NT2/D1 (cell line): Measurements from ENCODE around the gene CRYBA2.

ENCODE experiments used
- DNase-seq: peaks from one replicate; pipeline ENCODE4 v3.0.0-alpha.2; 2011; ENCODE audit warnings: low read depth, low spot score
- H3K27me3 ChIP-seq: 2 replicates; pipeline ENCODE4 v1.6.0; 2011; ENCODE audit warnings: mild to moderate bottlenecking; ENCODE audit not compliant: insufficient read length, insufficient read depth
- H3K36me3 ChIP-seq: 2 replicates; pipeline ENCODE4 v1.6.1; 2011; ENCODE audit warnings: mild to moderate bottlenecking, low read length, mixed read lengths; ENCODE audit not compliant: insufficient read depth, insufficient read length
- H3K4me1 ChIP-seq: 2 replicates; pipeline ENCODE4 v1.5.1; 2011; ENCODE audit not compliant: insufficient read depth, insufficient read length
- H3K4me3 ChIP-seq: 2 replicates; pipeline ENCODE4 v1.5.1; 2011; ENCODE audit warnings: low read depth; ENCODE audit not compliant: insufficient read length
- H3K9ac ChIP-seq: 2 replicates; pipeline ENCODE4 v1.6.0; 2011; ENCODE audit warnings: low read depth; ENCODE audit not compliant: insufficient read length
- H3K9me3 ChIP-seq: 2 replicates; pipeline ENCODE4 v1.5.1; 2011; ENCODE audit warnings: mild to moderate bottlenecking, low read length; ENCODE audit not compliant: insufficient read depth
- SUZ12 ChIP-seq: IDR thresholded peaks from 2 replicates; pipeline ENCODE4 v1.6.1; 2011; ENCODE audit not compliant: insufficient read length, insufficient read depth; ENCODE audit errors: extremely low read depth
- YY1 ChIP-seq: IDR thresholded peaks from 2 replicates; pipeline ENCODE4 v1.6.1; 2011; ENCODE audit not compliant: insufficient read length, insufficient read depth
- ZNF274 ChIP-seq: IDR thresholded peaks from 2 replicates; pipeline ENCODE4 v1.6.1; 2011; ENCODE audit warnings: mild to moderate bottlenecking, low read depth, low read length

The CRYBA2 gene

GRCh38 chr2:218996937-218997336 lies 3.7 kb upstream of the CRYBA2 start:
- Histone ChIP-seq H3K9ac (no peak overlapping the region), H3K36me3 (no peaks in the 10 kb centered on the region), H3K9me3 (no peaks in the 10 kb centered on the region), H3K4me3 (no peak overlapping the region), H3K27me3 (peaks cover 99% of the 10 kb centered on the region), H3K4me1 (peaks cover 34% of the 10 kb centered on the region)
- DNase-seq, result no peak
- TF ChIP-seq ZNF274 (no peak), YY1 (no peak), SUZ12 (no peak)

DNA sequence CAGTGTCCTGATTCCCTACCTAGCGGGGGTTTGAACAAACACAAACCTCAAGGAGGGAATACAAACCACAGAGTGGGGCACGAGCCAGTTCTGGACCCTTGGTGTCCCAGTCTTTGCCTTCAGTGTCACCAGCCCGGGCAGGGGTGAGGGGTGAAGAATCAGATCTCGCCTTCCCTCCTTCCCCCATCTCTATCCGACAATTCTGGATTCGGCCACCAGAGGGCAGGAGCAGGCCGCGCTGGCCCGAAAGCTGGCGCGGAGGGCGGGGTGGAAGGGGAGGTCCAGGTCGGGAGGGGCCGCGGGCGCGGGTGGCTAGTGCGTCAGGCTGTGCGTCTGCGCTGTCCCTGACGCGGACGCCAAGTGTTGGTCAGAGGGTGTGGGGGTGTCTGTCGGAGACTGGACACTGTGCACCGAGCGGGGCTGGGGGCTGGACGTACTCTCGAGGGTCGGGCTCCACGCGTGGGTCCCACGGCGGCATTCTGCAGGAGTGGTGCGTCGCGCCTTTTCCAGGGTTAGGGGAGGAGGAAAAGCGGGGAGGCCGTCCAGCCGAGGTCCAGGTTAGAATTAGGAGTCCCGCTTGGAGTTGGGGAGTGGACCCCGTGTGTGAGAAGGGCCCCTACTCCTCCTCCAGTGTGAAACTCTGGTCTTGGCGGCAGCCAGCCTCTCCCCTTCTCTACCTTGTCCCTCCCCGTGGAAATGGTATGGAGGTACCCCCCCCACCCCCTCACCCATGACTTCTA lies 2.9 kb upstream of the CRYBA2 start:
- H3K36me3 ChIP-seq, result no peaks in the 10 kb centered on the region
- H3K9me3 ChIP-seq, result no peaks in the 10 kb centered on the region
- no peak overlapping the region for H3K9ac ChIP-seq
- H3K27me3 ChIP-seq, result peaks cover 99% of the 10 kb centered on the region
- no peak for TF ChIP-seq ZNF274
- DNase-seq, result peak; percentile 58
- H3K4me3 ChIP-seq, result peak overlapping the region; percentile 24
- H3K4me1 ChIP-seq, result peaks cover 31% of the 10 kb centered on the region

DNA sequence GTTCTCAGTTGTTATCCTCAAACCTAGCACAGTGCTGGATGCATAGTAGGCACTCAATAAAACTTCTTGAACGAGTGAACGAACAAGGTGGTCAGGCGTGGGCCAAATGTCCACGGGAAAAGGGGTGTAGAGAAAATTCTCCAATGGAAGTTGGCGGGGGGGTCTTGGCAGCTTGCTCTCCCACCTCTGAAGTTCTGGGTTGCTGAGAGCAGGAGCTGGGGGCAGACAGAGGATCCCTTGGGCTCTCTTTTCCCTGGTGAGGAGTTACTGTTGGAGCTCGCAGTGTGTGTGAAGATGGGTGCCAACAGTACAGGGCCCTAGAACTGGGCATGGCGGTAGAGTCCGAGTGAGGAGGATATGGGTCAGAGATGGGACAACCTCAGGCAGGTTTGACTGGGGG lies 2.3 kb upstream of the CRYBA2 start:
- Histone ChIP-seq H3K36me3 (no peaks in the 10 kb centered on the region), H3K9ac (no peak overlapping the region), H3K4me3 (no peak overlapping the region), H3K27me3 (peaks cover 99% of the 10 kb centered on the region), H3K4me1 (peaks cover 25% of the 10 kb centered on the region), H3K9me3 (no peaks in the 10 kb centered on the region)
- no peak for TF ChIP-seq YY1
- no peak for TF ChIP-seq SUZ12
- TF ChIP-seq ZNF274, result no peak
- no peak for DNase-seq

- no peak for TF ChIP-seq ZNF274
- TF ChIP-seq SUZ12, result peak; percentile 87
- Histone ChIP-seq H3K4me1 (peaks cover 9% of the 10 kb centered on the region), H3K9ac (peak overlapping the region; percentile 73), H3K36me3 (no peaks in the 10 kb centered on the region), H3K27me3 (peaks cover 100% of the 10 kb centered on the region), H3K9me3 (no peaks in the 10 kb centered on the region), H3K4me3 (peak overlapping the region; percentile 22)
- no peak for DNase-seq
Observed at GRCh38 chr2:218992703-218993344, 398 bp downstream of the CRYBA2 start.

- H3K36me3 ChIP-seq, result no peaks in the 10 kb centered on the region
- no peak for TF ChIP-seq YY1
- no peak for TF ChIP-seq ZNF274
- no peak overlapping the region for H3K4me3 ChIP-seq
- DNase-seq, result no peak
- H3K9me3 ChIP-seq, result no peaks in the 10 kb centered on the region
- H3K27me3 ChIP-seq, result peaks cover 100% of the 10 kb centered on the region
- H3K4me1 ChIP-seq, result peaks cover 9% of the 10 kb centered on the region
- H3K9ac ChIP-seq, result no peak overlapping the region
Observed at GRCh38 chr2:218992196-218992595, 1.0 kb downstream of the CRYBA2 start.

GRCh38 chr2:218991674-218992168 lies 1.5 kb downstream of the CRYBA2 start:
- Histone ChIP-seq H3K27me3 (peaks cover 100% of the 10 kb centered on the region), H3K9ac (no peak overlapping the region), H3K36me3 (no peaks in the 10 kb centered on the region), H3K9me3 (no peaks in the 10 kb centered on the region), H3K4me3 (no peak overlapping the region), H3K4me1 (peaks cover 9% of the 10 kb centered on the region)
- TF ChIP-seq SUZ12, result no peak
- DNase-seq, result no peak

DNA sequence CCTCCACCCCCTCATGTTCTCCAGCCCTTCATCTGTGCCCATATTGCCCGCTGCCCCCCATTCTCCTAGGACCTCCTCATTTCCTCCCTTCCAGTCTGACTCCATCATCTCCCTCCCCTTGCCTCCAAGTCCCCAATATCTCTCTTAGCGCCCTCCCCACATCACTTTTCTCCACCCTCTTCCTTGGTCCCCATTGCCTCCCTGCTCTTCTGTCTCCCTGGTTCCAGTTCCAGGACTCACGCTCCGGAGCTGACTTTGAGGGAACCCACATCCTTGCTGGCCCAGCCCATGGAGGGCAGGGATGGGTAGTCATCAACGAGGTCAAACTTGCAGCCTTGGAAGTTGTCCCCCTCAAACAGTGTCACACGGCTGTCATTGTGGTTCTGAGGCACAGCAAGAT lies 2.6 kb downstream of the CRYBA2 start:
- DNase-seq, result no peak
- H3K9me3 ChIP-seq, result no peaks in the 10 kb centered on the region
- no peaks in the 10 kb centered on the region for H3K36me3 ChIP-seq
- no peak for TF ChIP-seq ZNF274
- TF ChIP-seq YY1, result no peak
- TF ChIP-seq SUZ12, result no peak
- H3K4me3 ChIP-seq, result no peak overlapping the region
- peaks cover 100% of the 10 kb centered on the region for H3K27me3 ChIP-seq
- H3K9ac ChIP-seq, result no peak overlapping the region
- H3K4me1 ChIP-seq, result peaks cover 4% of the 10 kb centered on the region

GRCh38 chr2:218990052-218990451 lies 3.2 kb downstream of the CRYBA2 start:
- Histone ChIP-seq H3K4me1 (peaks cover 4% of the 10 kb centered on the region), H3K36me3 (no peaks in the 10 kb centered on the region), H3K27me3 (peaks cover 99% of the 10 kb centered on the region), H3K9me3 (no peaks in the 10 kb centered on the region), H3K9ac (no peak overlapping the region), H3K4me3 (no peak overlapping the region)
- no peak for TF ChIP-seq SUZ12
- DNase-seq, result no peak
